Heart right ventricle (tissue), 16 donors: ENCODE measurements around the gene MAD2L1BP. TPM values are rescaled to one million over a fixed set of nuclear protein-coding genes. Genes with fewer than 3 reads are reported as not detected.

Experiments used
- ATAC-seq, 8 donors: fragments of 200-7000 bp; cut with Tn5 transposase; one replicate each; pipeline ENCODE4 v1.9.1; 2020; ENCODE audit warnings: mild to moderate bottlenecking in 8 of 8, moderate library complexity in 8 of 8, moderate number of reproducible peaks in 1 of 8
- DNase-seq, 2 donors: peaks; one replicate each; pipeline ENCODE4 v3.0.0-alpha.2; 2020
- H3K27ac ChIP-seq, 10 donors: fragments of 200-600 bp; sonication (generic) in 2 of 10; one replicate each; pipeline versions ENCODE4 v1.5.0 to v1.8.0; 2020 to 2022; ENCODE audit warnings: mild to moderate bottlenecking in 3 of 10
- H3K27me3 ChIP-seq, 7 donors: fragments of 200-600 bp; one replicate each; pipeline ENCODE4 v1.8.0; 2021 to 2022; ENCODE audit warnings: mild to moderate bottlenecking in 2 of 7
- H3K36me3 ChIP-seq, 9 donors: fragments of 200-600 bp; sonication (generic) in 1 of 9; one replicate each; pipeline versions ENCODE4 v1.5.0 to v1.8.0; 2020 to 2022; ENCODE audit warnings: mild to moderate bottlenecking in 2 of 9
- H3K4me1 ChIP-seq, 9 donors: fragments of 200-600 bp; sonication (generic) in 1 of 9; one replicate each; pipeline versions ENCODE4 v1.5.0 to v1.8.0; 2020 to 2022; ENCODE audit warnings: mild to moderate bottlenecking in 4 of 9
- H3K4me3 ChIP-seq, 10 donors: fragments of 200-600 bp; sonication (generic) in 2 of 10; one replicate each; pipeline versions ENCODE4 v1.5.0 to v1.8.0; 2020 to 2022; ENCODE audit warnings: mild to moderate bottlenecking in 7 of 10, moderate library complexity in 2 of 10
- H3K9me3 ChIP-seq, 11 donors: fragments of 200-600 bp in 10 of 11; sonication (generic) in 2 of 11; one replicate each; pipeline versions ENCODE4 v1.5.0 to v1.8.0; 2013 to 2022; ENCODE audit warnings: mild to moderate bottlenecking in 2 of 11, control low read depth in 1 of 11, moderate library complexity in 1 of 11
- WGBS, 2 donors: extraction: QIAGEN DNeasy Blood & Tissue Kit; methylation state at CpG; one replicate each; pipeline ENCODE4 v1.1.7; 2013; ENCODE audit warnings: inconsistent platforms in 1 of 2; 5-methylcytosine and 5-hydroxymethylcytosine counted together
- intact Hi-C, 10 donors: fragments of 100-400 bp; cut with DNase I; formaldehyde crosslinking; loops; one replicate each; pipeline versions ENCODE4 v1.11.1 to v1.14.2; 2022
- polyA plus RNA-seq, 2 donors: library from polyadenylated mRNA; stranded (reverse); fragments of 200-250 nt; gene quantifications; one replicate each; pipeline ENCODE4 v1.2.3, GENCODE V29; 2013
- total RNA-seq, 10 donors: library from RNA; stranded (reverse); fragmentation: NEBNext Ultra II Directional in 3 of 10; extraction: Animal tissue kit (Norgen Biotek cat#: 25700) in 3 of 10; gene quantifications; one replicate each; pipeline versions ENCODE4 v1.2.1 to v1.2.4, GENCODE V29; 2021 to 2023
- TF ChIP-seq, protein P1 (sequence below), 9 donors: fragments of 200-600 bp; sonication (generic) in 2 of 9; IDR thresholded peaks; one replicate each; pipeline versions ENCODE4 v1.5.0 to v1.8.0; 2021 to 2022; ENCODE audit warnings: antibody characterized with exemption in 9 of 9, mild to moderate bottlenecking in 5 of 9, moderate library complexity in 1 of 9
- donor health status: Arrhythmogenic right ventricular cardiomyopathy.
- donor health status: ischemic (EF 13 %, LVEDD 7.1; RV severe dilation, severe dysfunction).
- donor health status: healthy with polysubstance abuse.
- donor health status: DM: no; HTN: yes; CAD: no.
- donor health status: DM: no; HTN: no; CAD: no.
- donor health status: ischemic (EF 25% LVEDD 6.9; RV normal size, moderate dysfunction).
- donor health status: ischemic (EF 25% LVEDD 5.7; RV mildly dilated, moderate dysfunction).
- donor health status: healthy.
- donor health status: DM: yes; HTN: yes; CAD: no.
- donor health status: Ischemic cardiomyopathy.
- donor health status: ischemic (EF 35%, LVEDD 5.7; RV mildly dilated, moderate dysfunction).
- donor health status: nonischemic (EF 11% LVEDD 7.7; RV severe dilation, severe dysfunction).
- donor health status: DM: yes; HTN: yes; CAD: no.
- donor health status: PGD.
- donor health status: ischemic (EF 29% LVEDD 5.4; RV normal size, mild dysfunction).
- donor health status: nonischemic (EF 23%, LVEDD 6.1; RV moderate dilation, normal function).

MAD2L1BP gene
- total and polyA plus RNA-seq, 12 donors = 13.5 to 34.8 (median 28.1) TPM

DNA sequence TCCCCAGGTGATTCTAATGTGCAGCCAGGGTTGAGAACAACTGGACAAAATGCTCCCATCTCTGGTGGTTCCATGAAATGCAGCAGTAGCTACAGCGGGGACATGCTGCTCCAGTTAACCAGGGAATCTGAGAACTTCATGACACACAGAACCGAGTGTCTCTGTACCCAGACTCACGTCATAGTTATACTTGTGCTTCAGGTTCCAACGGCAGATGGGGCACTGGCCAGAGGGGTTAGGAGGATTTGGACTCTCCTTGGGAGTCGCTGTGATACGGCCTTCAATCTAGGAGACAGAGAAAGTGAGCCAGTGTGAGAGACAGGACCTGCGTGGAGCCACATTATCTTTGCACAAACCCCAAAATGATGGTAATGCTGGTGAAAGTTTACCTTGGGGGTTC is 42.7 kb downstream of the MAD2L1BP start:
- Histone ChIP-seq H3K27ac (no peak overlapping the region), H3K9me3 (no peaks in the 10 kb centered on the region), H3K36me3 (peaks cover 3 to 94% (median 43%) of the 10 kb centered on the region in 9 donors), H3K27me3 (no peaks in the 10 kb centered on the region), H3K4me1 (peaks cover 3 to 57% (median 24%) of the 10 kb centered on the region in 9 donors), H3K4me3 (no peak overlapping the region)
- intact Hi-C loops = no loop called here
- TF ChIP-seq, protein P1, sequence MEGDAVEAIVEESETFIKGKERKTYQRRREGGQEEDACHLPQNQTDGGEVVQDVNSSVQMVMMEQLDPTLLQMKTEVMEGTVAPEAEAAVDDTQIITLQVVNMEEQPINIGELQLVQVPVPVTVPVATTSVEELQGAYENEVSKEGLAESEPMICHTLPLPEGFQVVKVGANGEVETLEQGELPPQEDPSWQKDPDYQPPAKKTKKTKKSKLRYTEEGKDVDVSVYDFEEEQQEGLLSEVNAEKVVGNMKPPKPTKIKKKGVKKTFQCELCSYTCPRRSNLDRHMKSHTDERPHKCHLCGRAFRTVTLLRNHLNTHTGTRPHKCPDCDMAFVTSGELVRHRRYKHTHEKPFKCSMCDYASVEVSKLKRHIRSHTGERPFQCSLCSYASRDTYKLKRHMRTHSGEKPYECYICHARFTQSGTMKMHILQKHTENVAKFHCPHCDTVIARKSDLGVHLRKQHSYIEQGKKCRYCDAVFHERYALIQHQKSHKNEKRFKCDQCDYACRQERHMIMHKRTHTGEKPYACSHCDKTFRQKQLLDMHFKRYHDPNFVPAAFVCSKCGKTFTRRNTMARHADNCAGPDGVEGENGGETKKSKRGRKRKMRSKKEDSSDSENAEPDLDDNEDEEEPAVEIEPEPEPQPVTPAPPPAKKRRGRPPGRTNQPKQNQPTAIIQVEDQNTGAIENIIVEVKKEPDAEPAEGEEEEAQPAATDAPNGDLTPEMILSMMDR (IDR thresholded peaks at IDR 0.05) = no peak
- WGBS, 2 donors = 89 to 97% methylated on average over 7 of the region's 7 CpGs
- ATAC-seq = no peak
- DNase-seq = no peak

DNA sequence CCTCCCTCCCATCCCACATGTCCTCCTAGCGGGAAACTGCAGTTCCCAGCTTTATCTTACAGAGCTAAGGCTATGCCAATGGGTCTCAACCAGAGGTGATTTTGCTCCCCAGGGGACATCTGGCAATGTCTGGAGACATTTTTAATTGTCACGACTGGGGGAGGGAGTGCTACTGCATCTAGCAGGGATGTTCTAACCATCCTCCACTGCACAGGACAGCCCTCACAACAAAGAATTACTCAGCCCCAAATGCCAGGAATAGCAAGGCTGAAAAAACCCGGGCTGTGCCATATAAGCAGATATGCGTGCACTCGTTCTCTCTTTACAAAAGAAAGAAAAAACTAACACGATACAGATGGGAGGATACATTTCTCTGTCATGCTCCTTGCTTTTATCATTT is 43.4 kb downstream of the MAD2L1BP start:
- TF ChIP-seq, protein P1 (IDR thresholded peaks at IDR 0.05) = no peak
- intact Hi-C loops = no loop called here
- Histone ChIP-seq H3K4me3 (no peak overlapping the region), H3K27ac (peak overlapping the region in 1 of 10 donors; percentile 72), H3K4me1 (peaks cover 3 to 64% (median 26%) of the 10 kb centered on the region in 9 donors), H3K9me3 (no peaks in the 10 kb centered on the region), H3K27me3 (no peaks in the 10 kb centered on the region), H3K36me3 (peaks cover 3 to 90% (median 36%) of the 10 kb centered on the region in 9 donors)
- 87% methylated on average over 6 of the region's 6 CpGs for WGBS, 2 donors
- DNase-seq = no peak
- ATAC-seq = no peak

DNA sequence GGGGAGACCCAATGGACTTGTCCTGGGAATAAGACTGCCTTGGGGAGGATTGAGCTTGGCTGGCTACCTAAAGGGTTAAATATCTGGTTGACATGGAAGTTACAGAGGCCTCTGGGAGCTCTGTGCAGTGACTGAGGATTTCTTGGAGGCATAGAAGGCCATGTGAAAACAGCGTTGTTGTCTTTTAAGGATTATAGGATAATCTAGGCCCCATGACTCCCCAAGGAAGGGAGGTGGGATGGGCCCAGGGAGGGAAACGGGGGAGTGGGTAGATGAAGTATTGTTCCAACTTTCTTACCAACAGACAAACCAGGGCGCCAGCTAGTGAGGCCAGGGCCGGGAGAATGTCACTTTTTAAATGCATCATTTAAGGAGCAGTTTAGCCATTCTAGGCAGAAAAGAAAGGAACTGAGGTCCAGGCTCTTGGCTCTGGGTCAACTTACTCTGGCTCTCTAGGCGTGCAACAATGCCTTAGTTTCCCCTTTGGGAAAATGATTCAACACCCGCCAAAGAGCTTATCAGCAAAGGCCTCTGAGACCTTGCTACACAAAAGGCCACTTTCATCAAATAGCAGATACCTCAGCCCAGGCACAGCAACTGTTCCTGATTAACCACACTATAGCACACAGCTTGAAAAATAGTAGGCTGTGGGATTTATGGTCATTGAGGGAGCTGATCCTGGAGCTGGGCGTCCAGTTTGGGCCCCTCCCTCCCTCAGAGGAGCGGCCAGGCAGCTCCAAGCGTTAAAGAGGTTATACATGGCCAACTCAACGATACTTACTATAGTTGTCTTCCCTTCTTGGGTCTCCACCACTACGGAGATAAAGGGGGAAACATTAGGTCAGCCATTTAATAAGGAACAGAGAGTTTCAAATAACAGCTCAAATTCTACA is 44.9 kb downstream of the MAD2L1BP start:
- H3K4me3 ChIP-seq = no peak overlapping the region
- 57 to 69% methylated on average over 11 of the region's 11 CpGs for WGBS, 2 donors
- peaks cover 0 to 81% (median 21%) of the 10 kb centered on the region in 9 donors for H3K36me3 ChIP-seq
- ATAC-seq = peak in 5 of 8 donors; percentile 19 to 61 (median 28)
- H3K27me3 ChIP-seq = no peaks in the 10 kb centered on the region
- TF ChIP-seq, protein P1 (IDR thresholded peaks at IDR 0.05) = no peak
- H3K4me1 ChIP-seq = peaks cover 3 to 73% (median 26%) of the 10 kb centered on the region in 9 donors
- DNase-seq = no peak
- intact Hi-C loops = loop anchor here in 2 of 10 donors (5.0 kb wide), 1 partner anchor 37 kb away; no protein-coding TSS in a partner anchor
- H3K9me3 ChIP-seq = no peaks in the 10 kb centered on the region
- H3K27ac ChIP-seq = peak overlapping the region in 9 of 10 donors; percentile 25 to 72 (median 41)

DNA sequence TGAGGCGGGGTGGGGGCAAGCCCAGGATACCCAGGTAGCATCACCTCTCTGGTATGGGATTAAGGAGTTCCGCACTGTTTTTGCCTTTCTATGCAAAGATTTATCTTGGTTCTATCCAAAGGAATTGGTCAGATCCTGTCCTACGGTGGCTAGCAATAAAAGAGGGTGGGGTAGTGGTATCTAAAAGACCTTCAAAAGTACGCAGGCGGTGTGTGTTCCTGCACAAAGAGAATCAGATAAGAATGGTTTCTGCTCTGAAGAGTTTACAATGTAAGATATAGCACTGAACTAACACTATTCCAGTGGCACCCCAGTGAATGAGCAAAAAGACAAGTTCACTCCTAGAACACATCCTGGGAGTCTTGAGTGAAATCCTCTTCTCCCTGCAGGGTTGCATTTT is 45.7 kb downstream of the MAD2L1BP start:
- peak overlapping the region in 6 of 10 donors; percentile 35 to 63 (median 42) for H3K27ac ChIP-seq
- H3K9me3 ChIP-seq = no peaks in the 10 kb centered on the region
- 79 to 95% methylated on average over 5 of the region's 5 CpGs for WGBS, 2 donors
- ATAC-seq (no peak), DNase-seq (no peak)
- intact Hi-C loops = loop anchor here in 2 of 10 donors (5.0 kb wide), 1 partner anchor 36 kb away; no protein-coding TSS in a partner anchor
- H3K36me3 ChIP-seq = peaks cover 0 to 80% (median 19%) of the 10 kb centered on the region in 9 donors
- H3K27me3 ChIP-seq = no peaks in the 10 kb centered on the region
- peaks cover 4 to 80% (median 30%) of the 10 kb centered on the region in 9 donors for H3K4me1 ChIP-seq
- no peak overlapping the region for H3K4me3 ChIP-seq
- TF ChIP-seq, protein P1 (IDR thresholded peaks at IDR 0.05) = no peak
